ENCODE results near the gene PPIE. TPM values are rescaled to one million over a fixed set of nuclear protein-coding genes. Genes with fewer than 3 reads are reported as not detected.

Gene PPIE
- total and polyA plus RNA-seq, 2 of the 13 experiments (the other 11 are each of a cell fraction or from before 2014, with no cell fraction given), result 15.3 to 26.3 TPM

GRCh38 chr1:39757501-39757900 is 18.8 kb downstream of the PPIE start (continued):
- TF ChIP-seq, protein P1, sequence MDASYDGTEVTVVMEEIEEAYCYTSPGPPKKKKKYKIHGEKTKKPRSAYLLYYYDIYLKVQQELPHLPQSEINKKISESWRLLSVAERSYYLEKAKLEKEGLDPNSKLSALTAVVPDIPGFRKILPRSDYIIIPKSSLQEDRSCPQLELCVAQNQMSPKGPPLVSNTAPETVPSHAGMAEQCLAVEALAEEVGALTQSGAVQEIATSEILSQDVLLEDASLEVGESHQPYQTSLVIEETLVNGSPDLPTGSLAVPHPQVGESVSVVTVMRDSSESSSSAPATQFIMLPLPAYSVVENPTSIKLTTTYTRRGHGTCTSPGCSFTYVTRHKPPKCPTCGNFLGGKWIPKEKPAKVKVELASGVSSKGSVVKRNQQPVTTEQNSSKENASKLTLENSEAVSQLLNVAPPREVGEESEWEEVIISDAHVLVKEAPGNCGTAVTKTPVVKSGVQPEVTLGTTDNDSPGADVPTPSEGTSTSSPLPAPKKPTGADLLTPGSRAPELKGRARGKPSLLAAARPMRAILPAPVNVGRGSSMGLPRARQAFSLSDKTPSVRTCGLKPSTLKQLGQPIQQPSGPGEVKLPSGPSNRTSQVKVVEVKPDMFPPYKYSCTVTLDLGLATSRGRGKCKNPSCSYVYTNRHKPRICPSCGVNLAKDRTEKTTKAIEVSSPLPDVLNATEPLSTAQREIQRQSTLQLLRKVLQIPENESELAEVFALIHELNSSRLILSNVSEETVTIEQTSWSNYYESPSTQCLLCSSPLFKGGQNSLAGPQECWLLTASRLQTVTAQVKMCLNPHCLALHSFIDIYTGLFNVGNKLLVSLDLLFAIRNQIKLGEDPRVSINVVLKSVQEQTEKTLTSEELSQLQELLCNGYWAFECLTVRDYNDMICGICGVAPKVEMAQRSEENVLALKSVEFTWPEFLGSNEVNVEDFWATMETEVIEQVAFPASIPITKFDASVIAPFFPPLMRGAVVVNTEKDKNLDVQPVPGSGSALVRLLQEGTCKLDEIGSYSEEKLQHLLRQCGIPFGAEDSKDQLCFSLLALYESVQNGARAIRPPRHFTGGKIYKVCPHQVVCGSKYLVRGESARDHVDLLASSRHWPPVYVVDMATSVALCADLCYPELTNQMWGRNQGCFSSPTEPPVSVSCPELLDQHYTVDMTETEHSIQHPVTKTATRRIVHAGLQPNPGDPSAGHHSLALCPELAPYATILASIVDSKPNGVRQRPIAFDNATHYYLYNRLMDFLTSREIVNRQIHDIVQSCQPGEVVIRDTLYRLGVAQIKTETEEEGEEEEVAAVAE (CRISPR knock-in tag; IDR thresholded peaks at IDR 0.05; ENCODE audit: borderline replicate concordance), result no peak
- TF ChIP-seq SP140L (CRISPR knock-in tag; IDR thresholded peaks at IDR 0.05; ENCODE audit: borderline replicate concordance) (no peak), ATF3 (CRISPR knock-in tag; IDR thresholded peaks at IDR 0.05) (no peak), THAP7 (CRISPR knock-in tag; IDR thresholded peaks at IDR 0.05) (no peak), ZNF333 (CRISPR knock-in tag; IDR thresholded peaks at IDR 0.05; ENCODE audit: borderline replicate concordance) (no peak)
- TF ChIP-seq, protein P2, sequence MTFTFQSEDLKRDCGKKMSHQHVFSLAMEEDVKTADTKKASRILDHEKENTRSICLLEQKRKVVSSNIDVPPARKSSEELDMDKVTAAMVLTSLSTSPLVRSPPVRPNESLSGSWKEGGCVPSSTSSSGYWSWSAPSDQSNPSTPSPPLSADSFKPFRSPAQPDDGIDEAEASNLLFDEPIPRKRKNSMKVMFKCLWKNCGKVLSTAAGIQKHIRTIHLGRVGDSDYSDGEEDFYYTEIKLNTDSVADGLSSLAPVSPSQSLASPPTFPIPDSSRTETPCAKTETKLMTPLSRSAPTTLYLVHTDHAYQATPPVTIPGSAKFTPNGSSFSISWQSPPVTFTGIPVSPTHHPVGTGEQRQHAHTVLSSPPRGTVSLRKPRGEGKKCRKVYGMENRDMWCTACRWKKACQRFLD (CRISPR knock-in tag; IDR thresholded peaks at IDR 0.05; ENCODE audit: borderline replicate concordance), result no peak
